Ectodermal cell (in vitro differentiated cells): ENCODE data around the gene PCSK6.

Source experiments
- H3K27ac ChIP-seq: 2 replicates; pipeline ENCODE4 v1.7.0; 2013; ENCODE audit warnings: mild to moderate bottlenecking, low read depth, low read length; ENCODE audit not compliant: insufficient read depth, poor library complexity, severe bottlenecking
- H3K27me3 ChIP-seq: 2 replicates; pipeline ENCODE4 v1.7.0; 2013; ENCODE audit warnings: mild to moderate bottlenecking, low read length; ENCODE audit not compliant: insufficient read depth, control insufficient read depth, poor library complexity, severe bottlenecking
- H3K36me3 ChIP-seq: one replicate; pipeline ENCODE4 v1.7.0; 2013; ENCODE audit warnings: low read length; ENCODE audit not compliant: control insufficient read depth, insufficient read depth
- H3K4me1 ChIP-seq: one replicate; pipeline ENCODE4 v1.7.0; 2013; ENCODE audit warnings: low read length; ENCODE audit not compliant: control insufficient read depth, insufficient read depth
- H3K4me3 ChIP-seq: 2 replicates; pipeline ENCODE4 v1.7.0; 2013; ENCODE audit warnings: low read depth, low read length, control low read depth; ENCODE audit not compliant: insufficient read depth
- H3K9me3 ChIP-seq: 2 replicates; pipeline ENCODE4 v1.7.0; 2013; ENCODE audit warnings: mild to moderate bottlenecking, low read length, moderate library complexity; ENCODE audit not compliant: control insufficient read depth
- WGBS, 2 experiments: methylation state at CpG; one replicate each; pipeline ENCODE4 v1.1.7; 2013; ENCODE audit warnings: missing lambda C conversion rate in 2 of 2; 5-methylcytosine and 5-hydroxymethylcytosine counted together

PCSK6 gene

DNA sequence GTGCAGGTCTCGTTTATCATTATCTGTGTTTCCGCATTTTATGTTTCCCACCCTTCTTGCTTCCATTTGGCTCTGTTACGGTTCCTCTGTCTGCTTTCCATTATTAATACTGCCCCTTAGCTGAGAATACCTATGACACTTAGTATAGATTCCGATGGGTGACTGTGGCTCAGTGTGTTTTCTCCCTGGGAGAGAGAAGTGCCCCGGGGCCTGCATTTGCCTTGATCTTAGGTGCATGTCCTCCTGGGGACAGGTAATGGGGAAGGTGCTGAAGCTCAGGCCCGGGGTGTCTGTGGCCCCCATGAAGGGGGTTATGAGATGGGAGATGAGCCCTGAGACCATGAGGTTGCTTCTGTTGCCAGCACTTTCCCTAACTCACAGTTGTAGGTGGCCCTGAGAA lies 43.4 kb upstream of the PCSK6 start:
- 93 to 96% methylated on average over 6 of the region's 6 CpGs for WGBS, 2 experiments
- no peak overlapping the region for H3K4me3 ChIP-seq
- no peaks in the 10 kb centered on the region for H3K9me3 ChIP-seq
- H3K36me3 ChIP-seq = no peaks in the 10 kb centered on the region
- no peak overlapping the region for H3K27ac ChIP-seq
- no peaks in the 10 kb centered on the region for H3K27me3 ChIP-seq
- H3K4me1 ChIP-seq = peaks cover 6% of the 10 kb centered on the region

DNA sequence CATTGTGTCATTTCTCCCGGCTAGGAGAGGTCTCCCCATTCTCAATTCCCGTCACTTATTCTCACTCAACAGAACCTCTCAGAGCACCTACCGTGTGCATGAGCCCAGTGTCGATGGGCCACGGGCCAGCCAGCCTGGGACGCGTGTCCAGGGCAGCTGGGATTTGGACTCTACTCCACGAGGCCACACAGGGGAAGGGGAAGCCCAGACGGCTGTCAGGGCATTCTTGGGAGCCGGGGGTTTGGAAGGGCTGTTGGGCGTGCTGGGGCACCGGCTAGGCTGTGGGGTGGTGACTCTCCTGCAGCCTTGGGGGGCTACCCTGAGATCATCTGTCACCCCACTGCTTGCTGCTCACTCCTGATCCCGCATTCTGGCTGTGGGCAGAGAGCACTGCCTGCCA lies 41.7 kb upstream of the PCSK6 start:
- no peaks in the 10 kb centered on the region for H3K36me3 ChIP-seq
- no peak overlapping the region for H3K4me3 ChIP-seq
- H3K27me3 ChIP-seq = no peaks in the 10 kb centered on the region
- peaks cover 6% of the 10 kb centered on the region for H3K4me1 ChIP-seq
- no peaks in the 10 kb centered on the region for H3K9me3 ChIP-seq
- WGBS, 2 experiments = 94% methylated on average over 13 of the region's 13 CpGs
- no peak overlapping the region for H3K27ac ChIP-seq

- Histone ChIP-seq H3K36me3 (no peaks in the 10 kb centered on the region), H3K27me3 (no peaks in the 10 kb centered on the region), H3K4me1 (peaks cover 6% of the 10 kb centered on the region), H3K27ac (no peak overlapping the region), H3K4me3 (no peak overlapping the region), H3K9me3 (no peaks in the 10 kb centered on the region)
- WGBS, 2 experiments = 81 to 83% methylated on average over 17 of the region's 17 CpGs
Measured at GRCh38 chr15:101530224-101530958, 40.9 kb upstream of the PCSK6 start.

- WGBS, 2 experiments = 86% methylated on average over 4 of the region's 4 CpGs
- Histone ChIP-seq H3K27me3 (no peaks in the 10 kb centered on the region), H3K27ac (no peak overlapping the region), H3K4me3 (no peak overlapping the region), H3K36me3 (no peaks in the 10 kb centered on the region), H3K9me3 (no peaks in the 10 kb centered on the region), H3K4me1 (peaks cover 6% of the 10 kb centered on the region)
Measured at GRCh38 chr15:101528917-101529299, 39.4 kb upstream of the PCSK6 start.

DNA sequence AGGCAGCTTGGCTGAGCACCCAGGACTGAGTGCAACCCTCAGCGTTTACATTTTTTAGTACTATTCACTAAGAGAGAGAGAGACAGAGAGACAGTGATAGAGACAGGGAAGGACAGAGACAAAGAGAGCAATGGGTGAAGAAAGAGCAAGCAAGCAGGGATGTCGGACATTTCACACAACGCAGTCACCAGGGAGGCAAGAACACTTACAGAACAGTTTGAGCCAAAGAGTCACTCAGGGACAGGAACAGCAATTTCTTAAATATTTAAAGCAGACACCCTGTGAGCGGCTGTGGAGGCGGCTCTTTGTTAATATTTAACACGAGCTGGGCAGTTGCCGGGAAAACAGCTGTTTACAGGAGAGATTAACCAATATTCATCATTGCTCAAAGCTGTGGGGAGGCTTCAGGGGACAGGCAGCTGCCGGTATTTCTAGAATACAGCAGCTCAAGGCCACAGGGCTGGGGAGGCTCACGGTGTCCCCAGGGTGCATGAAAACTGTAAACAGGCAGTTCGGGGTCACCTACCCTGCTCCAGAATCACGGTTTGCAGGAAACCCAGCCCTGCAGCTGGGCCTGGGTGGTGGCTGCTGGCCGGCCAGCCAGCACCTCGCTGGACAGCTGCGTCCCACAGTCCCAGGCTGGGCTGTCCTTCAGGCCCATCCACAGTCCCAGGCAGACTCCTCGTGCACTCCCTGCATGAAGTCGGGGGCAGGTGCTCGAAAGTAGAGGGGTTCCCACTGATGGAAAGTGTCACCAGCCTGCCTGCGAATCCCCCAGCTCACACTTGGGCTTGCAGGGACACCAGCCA lies 38.8 kb upstream of the PCSK6 start:
- Histone ChIP-seq H3K4me1 (peaks cover 6% of the 10 kb centered on the region), H3K36me3 (no peaks in the 10 kb centered on the region), H3K4me3 (no peak overlapping the region), H3K27ac (no peak overlapping the region), H3K27me3 (no peaks in the 10 kb centered on the region), H3K9me3 (no peaks in the 10 kb centered on the region)
- WGBS, 2 experiments = 87 to 89% methylated on average over 18 of the region's 18 CpGs

GRCh38 chr15:101526890-101527289 lies 37.4 kb upstream of the PCSK6 start:
- WGBS, 2 experiments = 86 to 87% methylated on average over 7 of the region's 7 CpGs
- Histone ChIP-seq H3K27me3 (no peaks in the 10 kb centered on the region), H3K4me1 (peaks cover 6% of the 10 kb centered on the region), H3K27ac (no peak overlapping the region), H3K4me3 (no peak overlapping the region), H3K9me3 (no peaks in the 10 kb centered on the region), H3K36me3 (no peaks in the 10 kb centered on the region)

DNA sequence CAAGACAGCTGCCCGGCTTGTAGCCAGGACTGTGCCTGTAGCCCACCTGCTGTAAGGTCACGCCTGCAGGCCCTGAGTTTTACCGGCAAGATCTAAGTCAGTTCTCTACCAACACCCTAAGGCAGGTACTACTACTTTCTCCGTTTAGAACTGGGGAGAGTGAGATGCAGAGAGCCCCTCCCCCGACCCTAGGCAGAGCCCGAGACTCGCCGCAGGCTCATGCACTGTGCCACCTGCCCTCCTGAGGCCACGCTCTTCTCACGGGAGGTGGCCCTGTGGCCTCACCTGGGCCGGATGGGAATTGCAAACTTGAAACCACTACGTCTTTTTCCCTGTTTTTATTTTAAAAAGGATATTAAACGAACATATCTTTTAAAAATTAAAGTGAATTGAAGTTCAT lies 36.9 kb upstream of the PCSK6 start:
- Histone ChIP-seq H3K4me1 (peaks cover 6% of the 10 kb centered on the region), H3K36me3 (no peaks in the 10 kb centered on the region), H3K27ac (no peak overlapping the region), H3K4me3 (no peak overlapping the region), H3K9me3 (no peaks in the 10 kb centered on the region), H3K27me3 (no peaks in the 10 kb centered on the region)
- 77 to 84% methylated on average over 11 of the region's 13 CpGs for WGBS, 2 experiments

DNA sequence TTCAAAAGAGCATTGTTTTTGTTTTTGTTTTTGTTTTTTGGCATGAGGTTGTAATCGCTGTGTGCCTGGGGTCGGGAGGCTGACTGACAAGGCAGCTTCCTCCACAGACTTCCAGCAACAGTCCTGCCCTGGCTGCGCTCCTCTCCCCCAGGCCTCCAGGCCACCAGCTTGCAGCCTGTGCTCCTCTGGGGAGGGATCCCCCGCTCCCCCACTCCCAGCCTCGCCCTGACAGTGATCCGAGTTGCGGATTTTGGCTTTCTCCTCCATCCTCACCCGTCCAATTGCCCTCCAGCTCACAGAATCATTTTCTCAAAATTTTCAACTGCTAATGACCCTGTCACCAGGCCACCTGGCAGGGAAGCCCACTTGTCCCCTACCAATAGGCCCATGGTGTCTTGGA lies 36.5 kb upstream of the PCSK6 start:
- 69 to 71% methylated on average over 8 of the region's 8 CpGs for WGBS, 2 experiments
- H3K4me1 ChIP-seq = peaks cover 6% of the 10 kb centered on the region
- no peaks in the 10 kb centered on the region for H3K9me3 ChIP-seq

DNA sequence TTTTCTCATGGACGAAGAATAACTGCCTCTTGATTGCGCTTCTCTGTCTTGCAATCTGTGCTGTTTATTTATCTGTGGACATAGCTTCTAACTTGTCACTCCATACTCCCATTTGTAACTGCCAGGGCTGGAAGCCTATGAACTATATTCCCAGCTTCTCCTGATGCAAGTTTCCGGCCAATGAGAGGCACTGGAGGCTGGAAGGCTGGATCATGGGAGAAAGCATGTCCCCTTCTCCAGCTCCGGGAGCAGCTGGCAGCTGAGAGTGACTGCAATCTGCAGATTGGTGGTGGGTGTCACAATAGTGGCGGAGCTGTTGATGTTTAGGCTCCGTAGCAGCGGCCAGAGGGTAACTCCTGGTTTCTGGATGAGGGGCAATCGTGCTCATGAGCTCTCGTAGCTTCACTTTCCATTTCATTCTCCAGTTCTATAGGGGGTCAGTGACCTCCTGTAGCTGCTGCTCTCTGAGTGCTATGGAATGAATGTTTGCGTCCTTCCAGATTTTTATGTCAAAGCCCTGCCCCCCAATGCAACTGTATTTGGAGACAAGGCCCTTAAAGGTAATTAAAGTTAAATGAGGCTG lies 35.7 kb upstream of the PCSK6 start:
- no peaks in the 10 kb centered on the region for H3K4me1 ChIP-seq
- no peaks in the 10 kb centered on the region for H3K9me3 ChIP-seq
- no peak overlapping the region for H3K27ac ChIP-seq
- 84 to 87% methylated on average over 10 of the region's 10 CpGs for whole genome bisulfite sequencing, 2 experiments
- no peaks in the 10 kb centered on the region for H3K27me3 ChIP-seq
- no peak overlapping the region for H3K4me3 ChIP-seq
- H3K36me3 ChIP-seq = no peaks in the 10 kb centered on the region

More for the DNA sequence above, 36.5 kb upstream of the PCSK6 start:
- H3K27me3 ChIP-seq = no peaks in the 10 kb centered on the region
- no peak overlapping the region for H3K4me3 ChIP-seq
- H3K36me3 ChIP-seq = no peaks in the 10 kb centered on the region
- H3K27ac ChIP-seq = no peak overlapping the region

DNA sequence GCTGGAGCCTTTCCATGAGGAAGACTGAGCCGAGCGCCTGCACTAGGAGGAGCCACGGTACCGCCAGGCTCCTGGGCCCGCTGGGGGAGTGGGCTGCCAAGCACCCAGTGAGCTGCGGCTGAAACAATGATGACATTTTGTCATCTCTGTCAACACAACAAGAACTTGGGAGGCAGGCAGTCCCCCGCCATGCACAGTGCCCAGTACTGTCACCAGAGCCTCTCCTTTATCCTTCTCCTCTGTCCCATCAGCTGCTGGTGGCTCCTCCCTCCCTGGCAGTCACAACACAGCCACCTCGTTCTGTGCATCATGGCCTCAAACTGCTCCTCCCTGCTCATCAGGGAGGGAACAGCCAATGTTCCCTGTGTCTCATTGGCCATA lies 34.0 kb upstream of the PCSK6 start:
- Histone ChIP-seq H3K27me3 (no peaks in the 10 kb centered on the region), H3K4me3 (no peak overlapping the region), H3K36me3 (no peaks in the 10 kb centered on the region), H3K9me3 (no peaks in the 10 kb centered on the region), H3K4me1 (no peaks in the 10 kb centered on the region), H3K27ac (no peak overlapping the region)
- WGBS, 2 experiments = 86 to 87% methylated on average over 8 of the region's 8 CpGs
